CD4-positive, CD25-positive, alpha-beta regulatory T cell (primary cell): ENCODE results near the gene NLRP3. TPM values are rescaled to one million over a fixed set of nuclear protein-coding genes. Genes with fewer than 3 reads are reported as not detected.
"Not testable (repeated sequence)": the region's sequence is repeated elsewhere in the genome, so short reads cannot be mapped to it uniquely, and the experiment has no call there.

Source experiments
- ATAC-seq, 2 donors: fragments of 150-1000 bp; cut with Tn5 transposase; one replicate each; pipeline ENCODE4 v1.10.0; 2021; ENCODE audit warnings: low read depth in 2 of 2, moderate number of reproducible peaks in 2 of 2, moderate library complexity in 1 of 2
- DNase-seq, 3 donors: peaks; one replicate each; pipeline versions ENCODE4 v3.0.0 to v3.0.0-alpha.2; 2012 to 2022; ENCODE audit warnings: mixed read lengths in 1 of 3
- H3K27ac ChIP-seq: one replicate; pipeline ENCODE4 v1.7.0; 2013; ENCODE audit warnings: mild to moderate bottlenecking, low read length; ENCODE audit not compliant: insufficient read depth, poor library complexity, severe bottlenecking
- H3K27me3 ChIP-seq: one replicate; pipeline ENCODE4 v1.7.0; 2013; ENCODE audit warnings: low read length; ENCODE audit not compliant: control insufficient read depth, insufficient read depth
- H3K36me3 ChIP-seq: one replicate; pipeline ENCODE4 v1.7.0; 2013; ENCODE audit warnings: mild to moderate bottlenecking, low read length, moderate library complexity; ENCODE audit not compliant: control insufficient read depth, insufficient read depth
- H3K4me1 ChIP-seq: 2 replicates; pipeline ENCODE4 v1.7.0; 2013; ENCODE audit warnings: mild to moderate bottlenecking, low read length; ENCODE audit not compliant: insufficient read depth, control insufficient read depth, poor library complexity, severe bottlenecking
- H3K4me3 ChIP-seq: one replicate; pipeline ENCODE4 v1.7.0; 2013; ENCODE audit warnings: low read depth, mild to moderate bottlenecking, low read length, moderate library complexity
- H3K9me3 ChIP-seq, 2 experiments: 1 replicate in 1 of 2; 2 replicates in 1 of 2; pipeline ENCODE4 v1.7.0; 2013; ENCODE audit warnings: low read length in 2 of 2, mild to moderate bottlenecking in 1 of 2, moderate library complexity in 1 of 2; ENCODE audit not compliant: control insufficient read depth in 2 of 2
- H3K27ac Mint-ChIP-seq, 3 donors: one replicate each; pipeline ENCODE4 v1.8.0; 2020 to 2022; ENCODE audit warnings: mild to moderate bottlenecking in 3 of 3, mixed read lengths in 3 of 3, moderate library complexity in 2 of 3
- H3K27me3 Mint-ChIP-seq: one replicate; pipeline ENCODE4 v1.8.0; 2022; ENCODE audit warnings: mild to moderate bottlenecking, mixed read lengths
- H3K36me3 Mint-ChIP-seq: one replicate; pipeline ENCODE4 v1.8.0; 2020; ENCODE audit warnings: mixed read lengths
- H3K4me1 Mint-ChIP-seq, 4 donors: one replicate each; pipeline ENCODE4 v1.8.0; 2020 to 2022; ENCODE audit warnings: mixed read lengths in 4 of 4, mild to moderate bottlenecking in 1 of 4
- H3K4me3 Mint-ChIP-seq, 4 donors: one replicate each; pipeline ENCODE4 v1.8.0; 2020 to 2022; ENCODE audit warnings: mild to moderate bottlenecking in 4 of 4, mixed read lengths in 4 of 4, moderate library complexity in 3 of 4
- H3K9me3 Mint-ChIP-seq, 7 donors: one replicate each; pipeline ENCODE4 v1.8.0; 2020 to 2022; ENCODE audit warnings: mixed read lengths in 7 of 7, mild to moderate bottlenecking in 3 of 7, moderate library complexity in 2 of 7
- polyA plus RNA-seq, 4 donors: library from polyadenylated mRNA; unstranded; fragments of 300-500 nt; fragmentation: Illumina TruSeq; gene quantifications; one replicate each; pipeline ENCODE4 v1.2.3, GENCODE V29; 2021
- total RNA-seq: library from RNA; stranded (reverse); gene quantifications from one replicate; pipeline ENCODE4 v1.2.3, GENCODE V29; 2022

Gene NLRP3
- total and polyA plus RNA-seq, 5 donors from 2014 or later: 0.10 to 2.0 (median 0.34) TPM; not detected in 2

GRCh38 chr1:247371801-247372259 is 44.1 kb upstream of the NLRP3 start:
- ATAC-seq (no peak), DNase-seq (no peak)
- Histone ChIP-seq H3K4me1 (peaks cover 3% of the 10 kb centered on the region), H3K36me3 (no peaks in the 10 kb centered on the region), H3K4me3 (no peak overlapping the region), H3K27ac (no peak overlapping the region), H3K27me3 (no peaks in the 10 kb centered on the region), H3K9me3 (no peaks in the 10 kb centered on the region)
- no peak overlapping the region for H3K4me3 Mint-ChIP-seq
- H3K27me3 Mint-ChIP-seq: peaks cover 25% of the 10 kb centered on the region
- H3K27ac Mint-ChIP-seq: no peak overlapping the region
- peaks cover 0 to 1% (median 0%) of the 10 kb centered on the region in 7 donors for H3K9me3 Mint-ChIP-seq
- H3K36me3 Mint-ChIP-seq: no peaks in the 10 kb centered on the region
- H3K4me1 Mint-ChIP-seq: peaks cover 4 to 9% (median 5%) of the 10 kb centered on the region in 4 donors

DNA sequence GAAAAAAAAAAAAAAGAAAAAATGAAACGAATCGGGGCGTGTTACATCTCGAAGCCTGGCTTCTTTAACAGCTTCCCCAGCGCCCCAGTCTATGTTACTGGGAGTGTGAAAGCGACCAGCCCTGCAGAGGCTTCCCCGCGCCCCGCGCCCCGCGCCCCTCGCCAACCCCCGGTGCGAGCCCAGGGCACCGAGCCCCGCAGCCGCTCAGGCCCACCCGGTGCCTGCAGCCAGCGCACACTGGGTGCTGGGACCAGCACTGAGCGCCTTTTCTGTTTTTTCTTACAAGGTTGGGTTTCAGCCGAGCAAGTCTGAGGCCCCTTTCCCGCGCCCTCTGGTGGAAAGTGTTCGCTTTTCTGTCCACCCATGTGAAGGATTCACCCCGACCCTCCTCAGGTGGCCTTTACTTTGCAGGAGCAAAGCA is 42.2 kb upstream of the NLRP3 start:
- H3K4me1 Mint-ChIP-seq: peaks cover 4 to 9% (median 5%) of the 10 kb centered on the region in 4 donors
- H3K4me3 ChIP-seq: no peak overlapping the region

DNA sequence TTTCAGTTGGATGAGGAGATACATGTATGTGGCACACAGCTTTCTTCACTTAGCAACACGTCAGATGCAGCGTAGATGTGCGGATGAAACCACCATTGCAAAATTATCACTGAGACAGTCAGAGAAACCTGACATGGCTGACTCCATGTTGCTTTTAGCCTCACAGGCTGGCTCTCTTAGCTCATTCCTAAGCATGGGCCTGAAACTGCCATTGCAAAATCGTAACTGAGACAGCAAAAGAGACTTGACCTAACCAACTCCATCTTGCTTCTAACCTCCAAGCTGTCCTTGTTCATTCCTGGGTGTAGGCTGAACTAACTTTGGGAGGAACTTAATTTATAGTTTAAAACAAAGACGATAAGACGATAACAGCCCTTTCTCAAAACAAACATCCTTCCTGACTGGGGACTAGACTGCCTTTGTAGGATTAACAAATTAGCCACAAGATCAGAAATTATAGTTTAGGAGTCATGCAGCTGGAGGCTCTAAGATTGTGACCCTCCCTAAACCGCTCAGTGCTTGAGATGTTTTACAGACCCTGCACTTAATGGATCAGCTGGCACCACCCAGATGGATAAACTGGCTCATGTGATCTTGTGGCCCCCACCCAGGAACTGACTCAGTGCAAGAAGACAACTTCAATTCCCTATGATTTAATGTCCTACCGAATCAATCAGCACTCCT is 41.2 kb upstream of the NLRP3 start:
- not testable (repeated sequence) for H3K4me1 Mint-ChIP-seq, H3K4me3 ChIP-seq, H3K27ac ChIP-seq, H3K27me3 ChIP-seq, H3K36me3 Mint-ChIP-seq, H3K9me3 ChIP-seq, DNase-seq, H3K9me3 Mint-ChIP-seq, H3K27ac Mint-ChIP-seq, H3K4me3 Mint-ChIP-seq, H3K36me3 ChIP-seq, ATAC-seq, H3K4me1 ChIP-seq
- H3K27me3 Mint-ChIP-seq: peaks cover 17% of the 10 kb centered on the region

More for the DNA sequence above, 42.2 kb upstream of the NLRP3 start:
- Mint-ChIP-seq H3K4me3 (peak overlapping the region in 1 of 4 donors; percentile 24), H3K9me3 (no peaks in the 10 kb centered on the region), H3K27me3 (peaks cover 17% of the 10 kb centered on the region), H3K27ac (no peak overlapping the region), H3K36me3 (no peaks in the 10 kb centered on the region)
- Histone ChIP-seq H3K27me3 (no peaks in the 10 kb centered on the region), H3K9me3 (no peaks in the 10 kb centered on the region), H3K4me1 (peaks cover 3% of the 10 kb centered on the region), H3K27ac (no peak overlapping the region), H3K36me3 (no peaks in the 10 kb centered on the region)
- peak; percentile 48 to 73 for ATAC-seq
- peak; percentile 25 to 55 (median 48) for DNase-seq

DNA sequence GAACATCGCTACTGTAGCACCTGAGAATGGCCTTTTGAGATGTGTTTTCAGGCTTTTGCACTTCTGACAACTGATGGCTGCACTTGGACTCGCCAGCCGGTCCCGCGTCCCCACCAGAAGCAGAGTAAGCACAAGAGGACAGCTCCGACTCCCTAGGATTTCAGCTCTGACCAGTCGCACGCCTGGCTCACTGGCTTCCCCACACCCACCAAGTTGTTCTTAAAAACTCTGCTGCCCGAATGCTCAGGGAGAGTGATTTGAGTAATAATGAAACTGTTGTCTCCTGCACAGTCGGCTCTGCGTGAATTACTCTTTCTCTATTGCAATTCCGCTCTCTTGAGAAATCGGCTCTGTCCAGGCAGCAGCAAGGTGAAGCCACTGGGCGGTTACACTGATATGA is 40.2 kb upstream of the NLRP3 start:
- peaks cover 4 to 9% (median 5%) of the 10 kb centered on the region in 4 donors for H3K4me1 Mint-ChIP-seq
- no peaks in the 10 kb centered on the region for H3K9me3 ChIP-seq
- ATAC-seq: no peak
- H3K27me3 ChIP-seq: no peaks in the 10 kb centered on the region
- H3K36me3 ChIP-seq: no peaks in the 10 kb centered on the region
- H3K4me3 Mint-ChIP-seq: no peak overlapping the region
- DNase-seq: no peak
- H3K27ac Mint-ChIP-seq: no peak overlapping the region
- no peak overlapping the region for H3K4me3 ChIP-seq
- H3K27ac ChIP-seq: no peak overlapping the region
- H3K36me3 Mint-ChIP-seq: no peaks in the 10 kb centered on the region
- H3K4me1 ChIP-seq: peaks cover 3% of the 10 kb centered on the region
- peaks cover 0 to 3% (median 0%) of the 10 kb centered on the region in 7 donors for H3K9me3 Mint-ChIP-seq
- peaks cover 17% of the 10 kb centered on the region for H3K27me3 Mint-ChIP-seq

- DNase-seq: no peak
- Mint-ChIP-seq H3K36me3 (no peaks in the 10 kb centered on the region), H3K9me3 (peaks cover 0 to 3% (median 0%) of the 10 kb centered on the region in 7 donors), H3K27ac (peak overlapping the region in 1 of 3 donors; percentile 32), H3K27me3 (peaks cover 17% of the 10 kb centered on the region), H3K4me3 (no peak overlapping the region), H3K4me1 (peaks cover 4 to 9% (median 5%) of the 10 kb centered on the region in 4 donors)
- H3K9me3 ChIP-seq: no peaks in the 10 kb centered on the region
- peaks cover 3% of the 10 kb centered on the region for H3K4me1 ChIP-seq
- H3K27me3 ChIP-seq: no peaks in the 10 kb centered on the region
- H3K4me3 ChIP-seq: no peak overlapping the region
- ATAC-seq: no peak
- no peaks in the 10 kb centered on the region for H3K36me3 ChIP-seq
- H3K27ac ChIP-seq: no peak overlapping the region
Measured at GRCh38 chr1:247376659-247377058, 39.3 kb upstream of the NLRP3 start.

GRCh38 chr1:247377656-247378055 is 38.3 kb upstream of the NLRP3 start:
- H3K4me1 Mint-ChIP-seq, H3K27ac ChIP-seq, DNase-seq: not testable (repeated sequence)

DNA sequence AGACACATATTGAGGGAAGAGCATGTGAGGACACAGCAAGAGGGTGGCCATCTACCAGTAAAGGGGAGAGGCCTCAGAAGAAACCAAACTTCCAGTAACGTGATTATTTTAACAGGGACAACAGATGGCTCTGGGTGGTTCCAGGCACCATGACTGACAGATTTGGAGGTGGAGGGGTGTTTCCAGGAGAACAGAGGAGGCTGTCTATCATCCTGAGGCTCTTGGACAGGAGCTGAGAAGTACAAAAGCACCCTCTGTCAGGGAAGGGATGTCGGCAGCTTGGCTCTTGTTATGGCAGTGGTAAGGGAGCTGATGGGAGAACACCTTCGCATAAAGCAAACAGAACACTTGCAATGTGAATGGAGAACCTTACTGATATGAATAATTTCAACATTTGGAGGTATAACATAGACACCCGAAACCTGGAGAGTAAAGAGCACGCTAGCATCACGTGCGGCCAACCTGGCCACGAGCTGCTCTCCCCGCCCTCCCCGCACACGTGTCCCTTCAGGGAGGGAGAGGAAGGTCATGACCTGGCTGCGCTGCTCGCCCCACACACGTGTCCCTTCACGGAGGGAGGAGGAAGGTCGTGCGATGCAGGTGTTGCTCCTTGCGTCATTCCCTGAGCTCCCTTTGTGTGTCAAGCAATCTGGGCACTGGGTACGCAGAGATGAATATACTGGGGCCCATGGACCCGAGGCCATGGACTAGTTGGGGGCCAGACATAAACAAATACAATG is 37.5 kb upstream of the NLRP3 start:
- H3K27me3 Mint-ChIP-seq: peaks cover 13% of the 10 kb centered on the region
- no peaks in the 10 kb centered on the region for H3K36me3 ChIP-seq
- no peak for ATAC-seq
- no peak overlapping the region for H3K4me3 ChIP-seq
- no peaks in the 10 kb centered on the region for H3K9me3 ChIP-seq
- H3K27ac ChIP-seq: no peak overlapping the region
- H3K27ac Mint-ChIP-seq: no peak overlapping the region
- H3K4me1 Mint-ChIP-seq: peaks cover 2 to 5% (median 4%) of the 10 kb centered on the region in 4 donors
- no peaks in the 10 kb centered on the region for H3K4me1 ChIP-seq
- no peak overlapping the region for H3K4me3 Mint-ChIP-seq
- DNase-seq: no peak
- no peaks in the 10 kb centered on the region for H3K36me3 Mint-ChIP-seq
- peaks cover 0 to 3% (median 0%) of the 10 kb centered on the region in 7 donors for H3K9me3 Mint-ChIP-seq
- H3K27me3 ChIP-seq: no peaks in the 10 kb centered on the region

More at GRCh38 chr1:247377656-247378055, 38.3 kb upstream of the NLRP3 start:
- not testable (repeated sequence) for H3K4me1 ChIP-seq, H3K9me3 ChIP-seq, H3K27ac Mint-ChIP-seq, H3K27me3 ChIP-seq, H3K9me3 Mint-ChIP-seq, ATAC-seq, H3K36me3 Mint-ChIP-seq, H3K4me3 ChIP-seq, H3K36me3 ChIP-seq, H3K4me3 Mint-ChIP-seq
- peaks cover 12% of the 10 kb centered on the region for H3K27me3 Mint-ChIP-seq
